ENCODE data around the gene MAPRE3.

Gene MAPRE3

GRCh38 chr2:26983746-26984145 is 13.3 kb downstream of the MAPRE3 start:
- no peak for DNase-seq (ENCODE audit: low read depth)

GRCh38 chr2:26985807-26986206 is 15.4 kb downstream of the MAPRE3 start:
- DNase-seq (ENCODE audit: low read depth), result no peak

GRCh38 chr2:26986576-26986975 is 16.1 kb downstream of the MAPRE3 start:
- no peak for DNase-seq (ENCODE audit: low read depth)

GRCh38 chr2:26988058-26988860 is 17.8 kb downstream of the MAPRE3 start:
- no peak for DNase-seq (ENCODE audit: low read depth)

- no peak for DNase-seq (ENCODE audit: low read depth)
These were observed 18.7 kb downstream of the MAPRE3 start for GRCh38 chr2:26989156-26989555.

- no peak for DNase-seq (ENCODE audit: low read depth)
These were observed 21.3 kb downstream of the MAPRE3 start for GRCh38 chr2:26991717-26992116.

- DNase-seq (ENCODE audit: low read depth), result no peak
These were observed 23.3 kb downstream of the MAPRE3 start for GRCh38 chr2:26993768-26994167.

GRCh38 chr2:26994983-26995382 is 24.5 kb downstream of the MAPRE3 start:
- no peak for DNase-seq (ENCODE audit: low read depth)

GRCh38 chr2:26997394-26997793 is 27.0 kb downstream of the MAPRE3 start:
- no peak for DNase-seq (ENCODE audit: low read depth)

GRCh38 chr2:26998323-26998722 is 27.9 kb downstream of the MAPRE3 start:
- DNase-seq (ENCODE audit: low read depth), result no peak

GRCh38 chr2:27000228-27000627 is 29.8 kb downstream of the MAPRE3 start:
- DNase-seq (ENCODE audit: low read depth), result no peak

GRCh38 chr2:27000995-27001394 is 30.6 kb downstream of the MAPRE3 start:
- no peak for DNase-seq (ENCODE audit: low read depth)

- DNase-seq (ENCODE audit: low read depth), result no peak
These were observed 31.5 kb downstream of the MAPRE3 start for GRCh38 chr2:27001950-27002349.

- no peak for DNase-seq (ENCODE audit: low read depth)
These were observed 32.6 kb downstream of the MAPRE3 start for GRCh38 chr2:27003007-27003406.

- DNase-seq (ENCODE audit: low read depth), result no peak
These were observed 33.4 kb downstream of the MAPRE3 start for GRCh38 chr2:27003857-27004256.

- DNase-seq (ENCODE audit: low read depth), result no peak
These were observed 36.4 kb downstream of the MAPRE3 start for GRCh38 chr2:27006602-27007415.

GRCh38 chr2:27007416-27008374 is 37.3 kb downstream of the MAPRE3 start:
- DNase-seq (ENCODE audit: low read depth), result no peak

GRCh38 chr2:27008678-27009077 is 38.2 kb downstream of the MAPRE3 start:
- no peak for DNase-seq (ENCODE audit: low read depth)

- no peak for DNase-seq (ENCODE audit: low read depth)
These were observed 38.6 kb downstream of the MAPRE3 start for GRCh38 chr2:27009083-27009482.

- no peak for DNase-seq (ENCODE audit: low read depth)
These were observed 39.3 kb downstream of the MAPRE3 start for GRCh38 chr2:27009716-27010115.

GRCh38 chr2:27010139-27010538 is 39.7 kb downstream of the MAPRE3 start:
- DNase-seq (ENCODE audit: low read depth), result no peak

- DNase-seq (ENCODE audit: low read depth), result no peak
These were observed 43.3 kb downstream of the MAPRE3 start for GRCh38 chr2:27013738-27014137.
